NCI-H1417 (cell line): ENCODE results near the gene SUZ12.
"Not testable (repeated sequence)": the region's sequence is repeated elsewhere in the genome, so short reads cannot be mapped to it uniquely, and the experiment has no call there.

Experiments
- DNase-seq, 3 experiments: peaks; one replicate each; lab custom pipeline; 2025; lab: John Stamatoyannopoulos, UW

Gene SUZ12

DNA sequence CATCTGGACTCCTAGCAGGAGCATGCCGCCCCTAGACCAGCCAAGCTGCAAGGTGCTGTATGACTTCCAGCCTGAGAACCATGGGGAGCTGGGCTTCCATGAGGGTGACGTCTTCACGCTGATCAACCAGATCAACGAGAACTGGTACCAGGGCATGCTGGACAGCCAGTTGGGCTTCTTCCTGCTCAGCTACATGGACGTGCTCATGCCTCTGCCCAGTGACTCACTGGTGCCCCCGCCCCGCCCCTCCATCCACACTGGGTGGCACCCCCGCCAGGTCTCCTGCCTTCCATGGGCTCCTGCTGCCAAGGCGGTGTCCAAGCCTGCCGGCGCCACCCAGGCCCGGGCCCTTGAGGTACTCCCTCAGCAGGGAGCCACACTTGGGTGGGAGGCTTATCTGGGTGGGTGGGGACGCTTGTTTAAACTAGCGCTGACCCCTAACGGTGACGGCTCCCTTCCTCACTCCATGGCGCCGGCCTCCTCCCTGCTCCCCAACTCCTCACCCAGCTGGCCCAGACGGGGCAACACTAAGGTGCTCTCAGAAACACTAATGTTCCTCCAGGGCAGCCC lies 104.6 kb downstream of the SUZ12 start:
- not testable (repeated sequence) for DNase-seq

DNA sequence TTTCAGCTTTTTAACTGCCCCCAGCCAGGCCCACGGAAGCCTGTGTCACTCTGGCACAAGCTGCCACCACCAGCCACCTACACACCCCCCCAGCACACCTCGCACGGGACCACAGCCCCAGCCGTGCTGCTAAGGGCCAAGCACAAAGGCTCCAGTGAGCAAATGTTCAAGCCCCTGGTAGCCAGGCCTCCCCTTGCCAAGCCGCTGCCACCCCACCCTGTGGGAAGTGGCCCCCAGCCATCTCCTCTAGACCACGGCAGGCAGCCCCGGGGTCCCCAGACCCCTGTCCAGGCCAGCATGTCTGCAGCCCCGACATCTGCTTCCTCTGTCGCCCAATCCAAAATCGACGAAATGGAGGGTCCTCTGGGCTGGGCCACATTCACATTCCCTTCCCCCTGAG lies 105.5 kb downstream of the SUZ12 start:
- not testable (repeated sequence) for DNase-seq

DNA sequence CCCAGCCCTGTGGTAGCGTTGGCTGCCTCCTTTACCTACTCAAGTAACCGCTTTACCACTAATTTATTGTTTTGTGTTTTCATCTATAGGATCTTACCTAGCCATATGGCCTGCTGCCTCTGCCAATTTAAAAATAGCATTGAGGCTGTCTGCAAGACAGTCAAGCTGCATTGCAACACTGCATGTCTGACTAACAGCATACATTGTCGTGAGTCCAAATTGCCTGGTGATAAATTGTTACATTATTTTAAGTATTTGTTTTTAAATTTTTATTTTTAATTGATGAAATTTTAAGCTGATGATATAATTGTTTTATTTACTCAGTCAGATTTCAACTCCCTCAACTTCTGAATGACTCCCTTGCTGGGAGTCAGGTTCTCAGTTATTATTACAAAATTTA lies 108.8 kb downstream of the SUZ12 start:
- DNase-seq = not testable (repeated sequence)

DNA sequence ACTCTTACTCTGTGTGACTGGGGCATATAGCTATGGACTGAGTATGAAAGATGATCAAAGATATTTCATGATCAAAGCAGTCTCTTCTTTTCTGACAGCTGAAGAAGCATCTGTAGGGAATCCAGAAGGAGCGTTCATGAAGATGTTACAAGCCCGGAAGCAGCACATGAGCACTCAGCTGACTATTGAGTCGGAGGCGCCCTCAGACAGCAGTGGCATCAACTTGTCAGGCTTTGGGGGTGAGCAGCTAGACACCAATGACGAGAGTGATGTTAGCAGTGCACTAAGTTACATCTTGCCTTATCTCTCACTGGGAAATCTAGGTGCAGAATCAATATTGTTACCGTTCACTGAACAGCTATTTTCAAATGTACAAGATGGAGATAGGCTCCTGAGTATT lies 110.9 kb downstream of the SUZ12 start:
- DNase-seq = not testable (repeated sequence)
